ENCODE results near the gene CD74. TPM values are rescaled to one million over a fixed set of nuclear protein-coding genes. Genes with fewer than 3 reads are reported as not detected.

CD74 gene
- total and polyA plus RNA-seq, 2 of the 13 experiments (the other 11 are each of a cell fraction or from before 2014, with no cell fraction given) = 34.1 to 84.4 TPM

GRCh38 chr5:150428106-150428876 is 15.6 kb upstream of the CD74 start (continued):
- TF ChIP-seq CREBL2 (CRISPR knock-in tag; IDR thresholded peaks at IDR 0.05; ENCODE audit: borderline replicate concordance) (no peak), ZXDC (CRISPR knock-in tag; IDR thresholded peaks at IDR 0.05) (no peak; the same call in 1 of the 2 replicates), ZNF441 (CRISPR knock-in tag; IDR thresholded peaks at IDR 0.05; ENCODE audit: borderline replicate concordance) (no peak), EED (CRISPR knock-in tag; IDR thresholded peaks at IDR 0.05) (no peak), ZNF121 (CRISPR knock-in tag; IDR thresholded peaks at IDR 0.05) (no peak), RERE (CRISPR knock-in tag; IDR thresholded peaks at IDR 0.05; ENCODE audit: low read depth) (no peak), ELF3 (CRISPR knock-in tag; IDR thresholded peaks at IDR 0.05) (0 out of 2 replicates have a peak, but pooled peaks have one; percentile 11), NFE2L2 (IDR thresholded peaks at IDR 0.05; ENCODE audit: low read length) (no peak), GATAD2A (CRISPR knock-in tag; IDR thresholded peaks at IDR 0.05) (no peak; the same call in 1 of the 2 replicates), ZSCAN21 (CRISPR knock-in tag; IDR thresholded peaks at IDR 0.05; ENCODE audit: borderline replicate concordance) (peak; percentile 44), SKI (IDR thresholded peaks at IDR 0.05; ENCODE audit: partially characterized antibody) (peak; percentile 5), ZNF709 (CRISPR knock-in tag; IDR thresholded peaks at IDR 0.05) (no peak), HOXA7 (CRISPR knock-in tag; IDR thresholded peaks at IDR 0.05) (no peak), ZMYM3 (CRISPR knock-in tag; IDR thresholded peaks at IDR 0.05) (no peak; the same call in 1 of the 2 replicates), CENPBD1 (CRISPR knock-in tag; IDR thresholded peaks at IDR 0.05; ENCODE audit: borderline replicate concordance, low read depth) (no peak), THAP8 (CRISPR knock-in tag; IDR thresholded peaks at IDR 0.05; ENCODE audit: borderline replicate concordance) (no peak), MAFK (conservative IDR thresholded peaks at IDR 0.05 in 1 of 2, IDR thresholded peaks at IDR 0.05 in 1 of 2; ENCODE audit: low read length in 2 of 2) (0 out of 4 replicates have a peak, but pooled peaks of 1 of the 2 experiments have one; percentile 1), ASH2L (IDR thresholded peaks at IDR 0.05; ENCODE audit: insufficient read length, low read depth, low read length) (peak; percentile 88), NAIF1 (CRISPR knock-in tag; IDR thresholded peaks at IDR 0.05; ENCODE audit: borderline replicate concordance) (no peak), RBM22 (optimal IDR thresholded peaks at IDR 0.05; ENCODE audit: low read length) (no peak)

Measured in HepG2 (cell line).